Measurements from ENCODE around the gene SUSD4. TPM values are rescaled to one million over a fixed set of nuclear protein-coding genes. Genes with fewer than 3 reads are reported as not detected.

Gene SUSD4
- total RNA-seq, 3 donors from 2014 or later, result 0.64 to 16.7 (median 14.9) TPM

- H3K36me3 ChIP-seq, result no peaks in the 10 kb centered on the region
- no peak overlapping the region for H3K4me3 ChIP-seq
- no peaks in the 10 kb centered on the region for H3K27me3 ChIP-seq
- no peaks in the 10 kb centered on the region for H3K4me1 ChIP-seq
- DNase-seq (ENCODE audit: low spot score in 2 of 2), result no peak
- intact Hi-C loops (cut with DNase I; ENCODE audit: low total_unique reads), result no loop called here
- H3K9me3 ChIP-seq, result no peaks in the 10 kb centered on the region
- H3K27ac ChIP-seq, result no peak overlapping the region
- TF ChIP-seq POLR2A (IDR thresholded peaks at IDR 0.05), result no peak
- no peak for TF ChIP-seq POLR2AphosphoS5 (IDR thresholded peaks at IDR 0.05)
- TF ChIP-seq CTCF (IDR thresholded peaks at IDR 0.05), result no peak
Observed at GRCh38 chr1:223189525-223189902, 174.5 kb downstream of the SUSD4 start.

- Histone ChIP-seq H3K36me3 (no peaks in the 10 kb centered on the region), H3K4me1 (no peaks in the 10 kb centered on the region), H3K4me3 (no peak overlapping the region), H3K27me3 (no peaks in the 10 kb centered on the region), H3K9me3 (no peaks in the 10 kb centered on the region), H3K27ac (no peak overlapping the region)
- DNase-seq (ENCODE audit: low spot score in 2 of 2), result no peak
- TF ChIP-seq CTCF (IDR thresholded peaks at IDR 0.05), result no peak
- TF ChIP-seq POLR2A (IDR thresholded peaks at IDR 0.05), result no peak
- TF ChIP-seq POLR2AphosphoS5 (IDR thresholded peaks at IDR 0.05), result no peak
- intact Hi-C loops (cut with DNase I; ENCODE audit: low total_unique reads), result no loop called here
Observed at GRCh38 chr1:223188618-223189356, 175.2 kb downstream of the SUSD4 start.

- Histone ChIP-seq H3K4me1 (no peaks in the 10 kb centered on the region), H3K4me3 (no peak overlapping the region), H3K27ac (no peak overlapping the region), H3K9me3 (no peaks in the 10 kb centered on the region), H3K36me3 (no peaks in the 10 kb centered on the region), H3K27me3 (no peaks in the 10 kb centered on the region)
- intact Hi-C loops (cut with DNase I; ENCODE audit: low total_unique reads), result no loop called here
- TF ChIP-seq POLR2AphosphoS5 (IDR thresholded peaks at IDR 0.05), result no peak
- TF ChIP-seq POLR2A (IDR thresholded peaks at IDR 0.05), result no peak
- TF ChIP-seq CTCF (IDR thresholded peaks at IDR 0.05), result no peak
- DNase-seq (ENCODE audit: low spot score in 2 of 2), result no peak
Observed at GRCh38 chr1:223186800-223187199, 177.2 kb downstream of the SUSD4 start.

- H3K36me3 ChIP-seq, result no peaks in the 10 kb centered on the region
- no peak for DNase-seq (ENCODE audit: low spot score in 2 of 2)
- H3K4me3 ChIP-seq, result no peak overlapping the region
- intact Hi-C loops (cut with DNase I; ENCODE audit: low total_unique reads), result no loop called here
- H3K27me3 ChIP-seq, result no peaks in the 10 kb centered on the region
- no peaks in the 10 kb centered on the region for H3K9me3 ChIP-seq
- no peak overlapping the region for H3K27ac ChIP-seq
- H3K4me1 ChIP-seq, result peaks cover 0 to 5% of the 10 kb centered on the region in 2 donors
- TF ChIP-seq POLR2A (IDR thresholded peaks at IDR 0.05) (no peak), POLR2AphosphoS5 (IDR thresholded peaks at IDR 0.05) (no peak), CTCF (IDR thresholded peaks at IDR 0.05) (no peak)
Observed at GRCh38 chr1:223183268-223183862, 180.6 kb downstream of the SUSD4 start.

GRCh38 chr1:223180731-223181321 lies 183.2 kb downstream of the SUSD4 start:
- DNase-seq (ENCODE audit: low spot score in 2 of 2), result no peak
- H3K4me1 ChIP-seq, result peaks cover 0 to 9% of the 10 kb centered on the region in 2 donors
- peak overlapping the region; percentile 66 to 74 for H3K27ac ChIP-seq

More at GRCh38 chr1:223180731-223181321, 183.2 kb downstream of the SUSD4 start:
- Histone ChIP-seq H3K9me3 (no peaks in the 10 kb centered on the region), H3K36me3 (no peaks in the 10 kb centered on the region), H3K4me3 (no peak overlapping the region), H3K27me3 (no peaks in the 10 kb centered on the region)
- no peak for TF ChIP-seq CTCF (IDR thresholded peaks at IDR 0.05)
- TF ChIP-seq POLR2AphosphoS5 (IDR thresholded peaks at IDR 0.05), result peak in 1 of 3 donors; percentile 43
- intact Hi-C loops (cut with DNase I; ENCODE audit: low total_unique reads), result no loop called here
